Stimulated activated CD8-positive, alpha-beta memory T cell treated with anti-CD3 and anti-CD28 coated beads, Interleukin-15, amount 100 ng/mL, for 4 hours (primary cell): ENCODE data around the gene IYD.
"Not testable (repeated sequence)": the region's sequence is repeated elsewhere in the genome, so short reads cannot be mapped to it uniquely, and the experiment has no call there.

Experiments
- DNase-seq, 2 donors: peaks; one replicate each; pipeline ENCODE4 v3.0.0-alpha.2; 2020; ENCODE audit warnings: low read depth in 2 of 2

Gene IYD

DNA sequence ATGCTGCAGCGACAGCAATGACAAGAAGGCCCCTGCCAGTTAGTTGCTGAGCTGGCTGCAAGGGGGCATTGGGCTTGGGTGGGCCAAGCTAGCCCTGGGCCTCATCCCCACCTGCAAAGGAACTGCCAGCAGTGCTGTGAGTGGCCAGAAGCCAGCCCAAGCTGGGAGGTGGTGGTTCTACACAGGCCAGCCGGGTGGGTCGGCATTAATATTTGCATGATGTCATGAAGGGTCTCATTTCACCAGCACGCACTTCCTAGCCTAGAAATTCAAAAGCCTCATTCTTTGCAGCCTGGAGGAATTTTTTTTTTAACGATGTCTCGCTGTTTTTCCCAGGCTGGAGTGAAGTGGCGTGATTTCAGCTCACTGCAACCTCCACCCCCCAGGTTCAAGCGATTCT is 62.0 kb downstream of the IYD start:
- no peak for DNase-seq

- no peak for DNase-seq
These were observed 66.5 kb downstream of the IYD start for GRCh38 chr6:150435360-150435759.

DNA sequence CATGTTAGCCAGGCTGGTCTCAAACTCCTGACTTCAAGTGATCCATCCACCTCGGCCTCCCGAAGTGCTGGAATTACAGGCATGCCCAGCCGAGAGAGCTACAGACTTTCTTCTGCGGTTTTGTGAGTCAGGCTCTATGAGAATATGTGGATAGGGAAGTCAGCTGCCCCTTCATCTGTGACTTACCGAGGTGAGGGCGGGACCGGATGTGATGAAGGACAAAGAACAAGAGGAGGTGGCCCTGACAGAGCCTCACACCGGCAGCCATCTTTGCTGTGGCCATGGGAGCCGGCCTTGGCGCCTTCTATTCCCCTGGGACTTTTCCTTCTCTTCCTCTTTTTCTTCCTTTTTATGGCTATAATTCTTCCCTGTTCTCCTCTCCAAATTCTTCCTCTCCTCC is 67.0 kb downstream of the IYD start:
- DNase-seq, result no peak

DNA sequence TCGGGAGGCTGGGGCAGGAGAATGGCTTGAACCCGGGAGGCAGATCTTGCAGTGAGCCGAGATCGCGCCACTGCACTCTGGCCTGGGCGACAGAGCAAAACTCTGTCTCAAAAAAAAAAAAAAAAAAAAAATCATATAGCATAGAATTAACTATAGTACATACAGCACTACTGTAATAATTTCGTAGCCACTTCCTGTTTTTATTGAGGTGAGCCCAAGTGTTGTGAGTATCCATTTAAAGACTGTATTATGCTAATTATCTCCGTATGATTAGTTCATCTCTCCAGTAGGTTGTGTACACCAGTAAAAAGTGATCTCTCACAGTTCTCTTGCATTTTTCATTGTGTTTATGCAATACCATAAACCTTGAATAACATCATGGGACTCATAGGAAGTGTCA is 70.6 kb downstream of the IYD start:
- DNase-seq, result no peak

DNA sequence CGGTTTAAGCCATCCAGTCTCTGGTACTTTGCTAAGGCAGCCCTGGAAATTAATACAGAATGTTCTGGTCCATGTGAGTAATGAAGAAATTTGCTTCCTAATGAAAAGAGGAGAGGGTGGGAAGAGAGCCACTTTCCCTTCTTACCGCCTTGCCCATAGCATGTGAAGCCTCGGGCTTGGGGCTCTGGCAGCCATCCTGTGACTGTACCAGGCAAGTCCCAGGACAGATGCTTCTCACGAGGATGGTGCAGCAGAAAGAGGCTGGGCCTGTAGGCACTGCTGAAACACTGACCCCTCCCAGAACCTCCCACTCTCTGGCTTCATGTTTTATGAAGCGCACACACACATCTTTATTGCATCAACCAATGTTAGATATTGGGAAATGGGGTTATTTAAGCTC is 74.8 kb downstream of the IYD start:
- DNase-seq, result no peak

DNA sequence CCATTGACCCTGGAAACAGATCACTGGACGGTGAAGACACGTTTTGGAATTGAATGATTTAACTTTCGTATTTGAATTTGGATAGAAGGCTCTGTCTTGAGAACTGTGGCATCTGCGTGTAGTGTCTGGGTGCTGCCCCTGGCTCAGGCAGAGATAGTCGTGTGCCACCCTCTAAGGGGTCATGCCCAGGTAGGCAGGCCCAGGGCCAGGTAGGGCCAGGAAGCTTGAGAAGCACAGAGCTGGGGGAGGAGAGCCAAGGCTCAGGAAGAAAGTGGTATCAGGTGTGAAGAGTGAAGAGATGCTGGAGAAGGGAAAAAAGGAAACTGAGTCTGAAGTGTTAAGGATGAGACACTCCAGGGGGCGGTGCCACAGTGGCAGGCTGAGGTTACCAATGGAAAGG is 75.5 kb downstream of the IYD start:
- DNase-seq, result no peak

- no peak for DNase-seq
These were observed 76.7 kb downstream of the IYD start for GRCh38 chr6:150445486-150445885.

DNA sequence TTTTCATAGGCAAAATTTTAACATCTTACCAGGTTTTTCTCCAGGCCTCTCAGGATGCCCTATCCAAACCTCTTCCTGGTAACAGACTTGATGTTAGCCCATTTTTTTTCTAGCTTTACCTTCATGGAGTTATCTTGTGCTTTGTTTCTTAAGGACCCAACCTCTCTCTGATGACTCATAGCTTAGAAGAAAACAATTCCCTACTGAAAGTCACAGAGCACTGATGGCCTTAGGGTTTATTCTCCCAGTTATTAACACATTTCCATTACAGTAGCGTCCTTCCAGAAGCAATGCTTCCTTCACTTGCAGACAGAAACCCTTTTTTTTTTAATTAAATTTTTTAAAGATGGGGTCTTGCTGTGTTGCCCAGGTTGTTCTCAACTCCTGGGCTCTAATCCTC is 79.4 kb downstream of the IYD start:
- DNase-seq, result no peak

DNA sequence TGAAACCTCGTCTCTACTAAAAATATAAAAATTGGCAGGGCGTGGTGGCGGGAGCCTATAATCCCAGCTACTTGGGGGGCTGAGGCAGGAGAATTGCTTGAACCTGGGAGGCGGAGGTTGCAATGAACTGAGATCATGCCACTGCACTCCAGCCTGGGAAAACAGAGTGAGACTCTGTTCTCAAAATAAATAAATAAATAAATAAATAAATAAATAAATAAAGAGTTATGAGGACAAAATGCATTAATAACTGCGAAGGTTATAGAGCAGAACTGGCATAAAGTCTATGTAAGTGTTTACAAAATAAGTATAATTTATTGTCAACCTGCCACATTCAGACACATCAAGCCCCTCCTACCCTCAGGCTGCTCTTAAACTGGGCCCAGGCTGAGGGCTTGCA is 80.2 kb downstream of the IYD start:
- DNase-seq, result not testable (repeated sequence)

GRCh38 chr6:150450918-150451317 is 82.1 kb downstream of the IYD start:
- DNase-seq, result no peak

GRCh38 chr6:150451807-150452427 is 83.1 kb downstream of the IYD start:
- DNase-seq, result no peak

- DNase-seq, result no peak
These were observed 83.8 kb downstream of the IYD start for GRCh38 chr6:150452428-150453243.

DNA sequence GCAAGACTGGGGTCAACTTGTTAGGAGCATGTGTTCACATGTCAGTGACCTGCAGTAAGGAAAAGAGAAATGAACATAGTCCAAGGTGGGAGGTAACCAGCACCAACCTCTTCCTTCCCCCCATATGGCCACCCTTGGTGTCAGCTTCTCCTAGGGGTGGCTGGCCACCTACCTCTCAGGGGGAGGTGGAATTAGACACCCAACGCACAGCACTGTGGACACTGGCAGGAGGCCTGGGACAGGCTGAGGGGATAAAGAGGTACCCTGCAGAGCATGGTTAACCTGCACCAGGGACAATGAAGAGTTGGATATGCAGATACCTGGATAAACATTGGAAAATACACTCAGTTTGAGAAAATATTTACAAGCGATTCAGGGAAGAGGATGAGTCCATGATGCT is 84.5 kb downstream of the IYD start:
- no peak for DNase-seq
